ENCODE data around the gene TARP.

DNA sequence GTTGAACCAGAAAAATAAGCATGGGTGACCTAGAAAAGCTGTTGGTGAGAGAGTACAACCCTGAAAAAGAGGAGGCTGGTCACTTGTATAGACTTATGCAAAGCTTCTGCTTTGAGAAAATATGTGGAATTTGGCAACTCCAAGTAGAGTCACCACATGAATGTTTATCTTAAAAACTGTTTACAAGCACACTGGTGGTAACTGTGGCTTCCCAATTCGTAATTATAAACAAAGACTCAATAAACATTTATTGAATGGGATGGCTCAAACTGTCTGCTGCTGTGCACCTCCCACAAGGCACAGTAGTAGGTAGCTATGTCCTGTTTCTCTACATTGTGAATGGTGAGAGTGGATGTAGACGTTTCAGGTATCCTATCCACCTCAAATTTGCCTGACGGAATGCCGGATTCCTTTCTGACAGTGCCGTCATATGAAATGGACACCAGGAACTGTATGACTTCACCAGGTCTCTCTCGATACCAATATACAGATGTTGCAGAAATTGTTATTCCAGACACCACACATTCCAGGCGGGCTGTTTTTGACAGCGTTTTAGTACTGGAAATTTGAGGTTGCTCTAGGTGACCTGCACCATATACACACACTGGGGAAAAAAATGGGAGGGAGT lies 43.4 kb upstream of the TARP start:
- TF ChIP-seq RAD21 (IDR thresholded peaks at IDR 0.05) (no peak), EGR1 (IDR thresholded peaks at IDR 0.05; ENCODE audit: low read depth in 2 of 2) (no peak), RXRA (IDR thresholded peaks at IDR 0.05) (no peak), JUND (IDR thresholded peaks at IDR 0.05) (no peak), YY1 (IDR thresholded peaks at IDR 0.05) (no peak)
- TF ChIP-seq, protein P1, sequence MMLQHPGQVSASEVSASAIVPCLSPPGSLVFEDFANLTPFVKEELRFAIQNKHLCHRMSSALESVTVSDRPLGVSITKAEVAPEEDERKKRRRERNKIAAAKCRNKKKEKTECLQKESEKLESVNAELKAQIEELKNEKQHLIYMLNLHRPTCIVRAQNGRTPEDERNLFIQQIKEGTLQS (IDR thresholded peaks at IDR 0.05) = no peak
- TF ChIP-seq, protein P2, sequence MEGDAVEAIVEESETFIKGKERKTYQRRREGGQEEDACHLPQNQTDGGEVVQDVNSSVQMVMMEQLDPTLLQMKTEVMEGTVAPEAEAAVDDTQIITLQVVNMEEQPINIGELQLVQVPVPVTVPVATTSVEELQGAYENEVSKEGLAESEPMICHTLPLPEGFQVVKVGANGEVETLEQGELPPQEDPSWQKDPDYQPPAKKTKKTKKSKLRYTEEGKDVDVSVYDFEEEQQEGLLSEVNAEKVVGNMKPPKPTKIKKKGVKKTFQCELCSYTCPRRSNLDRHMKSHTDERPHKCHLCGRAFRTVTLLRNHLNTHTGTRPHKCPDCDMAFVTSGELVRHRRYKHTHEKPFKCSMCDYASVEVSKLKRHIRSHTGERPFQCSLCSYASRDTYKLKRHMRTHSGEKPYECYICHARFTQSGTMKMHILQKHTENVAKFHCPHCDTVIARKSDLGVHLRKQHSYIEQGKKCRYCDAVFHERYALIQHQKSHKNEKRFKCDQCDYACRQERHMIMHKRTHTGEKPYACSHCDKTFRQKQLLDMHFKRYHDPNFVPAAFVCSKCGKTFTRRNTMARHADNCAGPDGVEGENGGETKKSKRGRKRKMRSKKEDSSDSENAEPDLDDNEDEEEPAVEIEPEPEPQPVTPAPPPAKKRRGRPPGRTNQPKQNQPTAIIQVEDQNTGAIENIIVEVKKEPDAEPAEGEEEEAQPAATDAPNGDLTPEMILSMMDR (IDR thresholded peaks at IDR 0.05; ENCODE audit: low read depth, low read length, missing input control) = no peak
- TF ChIP-seq, protein P3, sequence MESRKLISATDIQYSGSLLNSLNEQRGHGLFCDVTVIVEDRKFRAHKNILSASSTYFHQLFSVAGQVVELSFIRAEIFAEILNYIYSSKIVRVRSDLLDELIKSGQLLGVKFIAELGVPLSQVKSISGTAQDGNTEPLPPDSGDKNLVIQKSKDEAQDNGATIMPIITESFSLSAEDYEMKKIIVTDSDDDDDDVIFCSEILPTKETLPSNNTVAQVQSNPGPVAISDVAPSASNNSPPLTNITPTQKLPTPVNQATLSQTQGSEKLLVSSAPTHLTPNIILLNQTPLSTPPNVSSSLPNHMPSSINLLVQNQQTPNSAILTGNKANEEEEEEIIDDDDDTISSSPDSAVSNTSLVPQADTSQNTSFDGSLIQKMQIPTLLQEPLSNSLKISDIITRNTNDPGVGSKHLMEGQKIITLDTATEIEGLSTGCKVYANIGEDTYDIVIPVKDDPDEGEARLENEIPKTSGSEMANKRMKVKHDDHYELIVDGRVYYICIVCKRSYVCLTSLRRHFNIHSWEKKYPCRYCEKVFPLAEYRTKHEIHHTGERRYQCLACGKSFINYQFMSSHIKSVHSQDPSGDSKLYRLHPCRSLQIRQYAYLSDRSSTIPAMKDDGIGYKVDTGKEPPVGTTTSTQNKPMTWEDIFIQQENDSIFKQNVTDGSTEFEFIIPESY (IDR thresholded peaks at IDR 0.05) = no peak
